Measurements from ENCODE around the gene TRMO. TPM values are rescaled to one million over a fixed set of nuclear protein-coding genes. Genes with fewer than 3 reads are reported as not detected.
A peak's percentile ranks its signal among the peaks of the same experiment; 100 is the strongest.

TRMO gene, protein sequence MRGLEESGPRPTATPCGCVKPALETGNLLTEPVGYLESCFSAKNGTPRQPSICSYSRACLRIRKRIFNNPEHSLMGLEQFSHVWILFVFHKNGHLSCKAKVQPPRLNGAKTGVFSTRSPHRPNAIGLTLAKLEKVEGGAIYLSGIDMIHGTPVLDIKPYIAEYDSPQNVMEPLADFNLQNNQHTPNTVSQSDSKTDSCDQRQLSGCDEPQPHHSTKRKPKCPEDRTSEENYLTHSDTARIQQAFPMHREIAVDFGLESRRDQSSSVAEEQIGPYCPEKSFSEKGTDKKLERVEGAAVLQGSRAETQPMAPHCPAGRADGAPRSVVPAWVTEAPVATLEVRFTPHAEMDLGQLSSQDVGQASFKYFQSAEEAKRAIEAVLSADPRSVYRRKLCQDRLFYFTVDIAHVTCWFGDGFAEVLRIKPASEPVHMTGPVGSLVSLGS
- total RNA-seq: 11.6 to 12.7 TPM (median 12.0 TPM) in 3 replicates

DNA sequence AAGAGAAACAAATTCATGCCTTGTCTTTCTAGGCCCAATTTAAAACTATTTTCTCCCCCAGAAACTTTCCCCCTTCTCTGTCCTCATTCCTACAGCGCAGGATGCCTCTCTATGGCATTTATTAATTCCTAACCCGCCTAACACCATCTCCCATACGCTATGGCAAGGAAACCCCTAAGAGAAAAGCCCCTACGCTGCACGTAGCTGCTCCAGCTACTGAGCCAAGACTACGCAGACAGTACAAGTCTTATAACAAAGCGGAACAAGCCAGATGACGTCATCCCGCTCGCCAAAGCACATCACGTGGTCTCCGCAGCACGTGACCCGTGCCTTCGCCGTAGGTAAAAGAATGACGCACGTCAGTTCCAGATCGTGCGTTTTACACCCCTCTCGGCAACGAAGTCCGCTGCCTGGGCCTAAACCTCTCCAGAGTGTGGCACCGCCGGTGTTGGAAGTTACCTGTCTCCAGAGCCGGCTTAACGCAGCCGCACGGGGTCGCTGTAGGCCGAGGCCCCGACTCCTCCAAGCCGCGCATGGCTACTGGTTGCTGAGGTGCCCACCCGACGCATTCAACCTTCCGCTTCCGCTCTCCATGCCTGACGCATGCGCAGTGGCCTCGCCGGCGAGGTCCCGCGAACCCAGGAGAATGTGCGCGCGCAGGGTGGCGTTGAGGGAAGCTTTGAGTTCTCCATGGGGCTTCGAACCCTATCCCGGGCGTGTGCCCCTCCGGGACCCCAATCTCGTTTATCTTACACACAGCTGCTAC lies at the start of gene TRMO:
Gene TRMO, minus strand, starts transcription at position 542 of the 766 bp plus-strand sequence. Its CDS starts 7 bp downstream, at position 535.
- Mint-ChIP-seq H3K4me3 (peak within 1 kb of the TSS; percentile 81), H3K27me3 (ENCODE audit: low read depth) (peaks cover 29% of the 10 kb centered on the region), H3K27ac (peak within 1 kb of the TSS; percentile 99), H3K4me1 (peaks cover 21% of the 10 kb centered on the region), H3K36me3 (no peaks in the 10 kb centered on the region), H3K9me3 (no peaks in the 10 kb centered on the region)
- peak; percentile 98 for DNase-seq (ENCODE audit: low spot score in 2 of 2, unreplicated experiment in 2 of 2)
- TF ChIP-seq, protein P1, sequence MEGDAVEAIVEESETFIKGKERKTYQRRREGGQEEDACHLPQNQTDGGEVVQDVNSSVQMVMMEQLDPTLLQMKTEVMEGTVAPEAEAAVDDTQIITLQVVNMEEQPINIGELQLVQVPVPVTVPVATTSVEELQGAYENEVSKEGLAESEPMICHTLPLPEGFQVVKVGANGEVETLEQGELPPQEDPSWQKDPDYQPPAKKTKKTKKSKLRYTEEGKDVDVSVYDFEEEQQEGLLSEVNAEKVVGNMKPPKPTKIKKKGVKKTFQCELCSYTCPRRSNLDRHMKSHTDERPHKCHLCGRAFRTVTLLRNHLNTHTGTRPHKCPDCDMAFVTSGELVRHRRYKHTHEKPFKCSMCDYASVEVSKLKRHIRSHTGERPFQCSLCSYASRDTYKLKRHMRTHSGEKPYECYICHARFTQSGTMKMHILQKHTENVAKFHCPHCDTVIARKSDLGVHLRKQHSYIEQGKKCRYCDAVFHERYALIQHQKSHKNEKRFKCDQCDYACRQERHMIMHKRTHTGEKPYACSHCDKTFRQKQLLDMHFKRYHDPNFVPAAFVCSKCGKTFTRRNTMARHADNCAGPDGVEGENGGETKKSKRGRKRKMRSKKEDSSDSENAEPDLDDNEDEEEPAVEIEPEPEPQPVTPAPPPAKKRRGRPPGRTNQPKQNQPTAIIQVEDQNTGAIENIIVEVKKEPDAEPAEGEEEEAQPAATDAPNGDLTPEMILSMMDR (IDR thresholded peaks at IDR 0.05; ENCODE audit: unreplicated experiment): peak; percentile 63

GRCh38 chr9:97970165-97970564 lies 47.9 kb upstream of the TRMO start:
- peaks cover 49% of the 10 kb centered on the region for H3K27me3 Mint-ChIP-seq (ENCODE audit: low read depth)
- no peak for DNase-seq (ENCODE audit: low spot score in 2 of 2, unreplicated experiment in 2 of 2)
- H3K4me3 Mint-ChIP-seq: no peak overlapping the region
- H3K36me3 Mint-ChIP-seq: peaks cover 1% of the 10 kb centered on the region
- TF ChIP-seq, protein P1 (IDR thresholded peaks at IDR 0.05; ENCODE audit: unreplicated experiment): no peak
- H3K27ac Mint-ChIP-seq: no peak overlapping the region
- no peaks in the 10 kb centered on the region for H3K4me1 Mint-ChIP-seq
- H3K9me3 Mint-ChIP-seq: peaks cover 2% of the 10 kb centered on the region

DNA sequence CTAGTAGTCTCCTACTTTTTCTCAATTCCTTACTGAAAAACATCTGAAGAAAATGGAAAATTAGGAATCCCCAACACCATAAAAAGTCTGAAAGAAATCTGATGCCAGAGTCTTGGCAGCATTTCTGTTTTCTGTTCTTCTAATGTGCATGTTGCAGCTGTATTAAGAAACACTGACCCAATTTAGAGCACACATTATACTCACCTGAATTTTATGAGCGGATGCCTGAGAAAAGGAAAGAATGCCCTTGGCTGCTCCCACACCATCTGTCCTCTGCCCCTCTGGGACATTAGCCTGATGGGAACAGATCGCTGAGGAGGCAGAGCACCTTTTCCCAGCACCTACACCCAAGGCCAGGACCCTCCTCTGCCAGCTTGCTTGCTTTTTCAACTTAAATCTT lies 46.7 kb upstream of the TRMO start:
- Mint-ChIP-seq H3K27me3 (ENCODE audit: low read depth) (peaks cover 58% of the 10 kb centered on the region), H3K9me3 (no peaks in the 10 kb centered on the region), H3K4me3 (no peak overlapping the region), H3K36me3 (peaks cover 1% of the 10 kb centered on the region), H3K27ac (no peak overlapping the region), H3K4me1 (no peaks in the 10 kb centered on the region)
- no peak for DNase-seq (ENCODE audit: low spot score in 2 of 2, unreplicated experiment in 2 of 2)
- TF ChIP-seq, protein P1 (IDR thresholded peaks at IDR 0.05; ENCODE audit: unreplicated experiment): no peak

GRCh38 chr9:97966493-97966892 lies 44.2 kb upstream of the TRMO start:
- Mint-ChIP-seq H3K9me3 (no peaks in the 10 kb centered on the region), H3K27ac (no peak overlapping the region), H3K4me1 (no peaks in the 10 kb centered on the region), H3K36me3 (no peaks in the 10 kb centered on the region), H3K4me3 (no peak overlapping the region), H3K27me3 (ENCODE audit: low read depth) (peaks cover 45% of the 10 kb centered on the region)
- TF ChIP-seq, protein P1 (IDR thresholded peaks at IDR 0.05; ENCODE audit: unreplicated experiment): no peak
- no peak for DNase-seq (ENCODE audit: low spot score in 2 of 2, unreplicated experiment in 2 of 2)

DNA sequence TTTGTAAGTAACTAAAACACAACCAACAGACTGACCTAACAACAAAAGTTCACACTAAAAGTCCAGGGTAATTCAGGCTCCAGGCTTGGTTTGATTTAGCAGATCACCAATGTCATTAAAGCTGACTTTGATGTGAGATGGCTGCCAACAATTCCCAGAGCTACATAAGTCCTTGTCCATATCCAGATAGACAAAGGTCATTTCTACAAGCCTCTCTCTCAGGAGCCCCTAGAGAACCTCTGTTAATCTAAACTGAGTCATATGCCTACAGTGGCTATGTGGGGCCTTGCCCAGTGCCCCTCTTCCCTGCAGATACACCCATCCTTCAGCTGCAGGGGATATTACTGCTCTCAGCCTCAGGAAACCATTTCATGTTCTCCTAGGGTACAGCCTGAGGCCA lies 42.6 kb upstream of the TRMO start:
- Mint-ChIP-seq H3K4me3 (no peak overlapping the region), H3K27ac (no peak overlapping the region), H3K9me3 (no peaks in the 10 kb centered on the region), H3K36me3 (no peaks in the 10 kb centered on the region), H3K4me1 (no peaks in the 10 kb centered on the region), H3K27me3 (ENCODE audit: low read depth) (peaks cover 36% of the 10 kb centered on the region)
- DNase-seq (ENCODE audit: low spot score in 2 of 2, unreplicated experiment in 2 of 2): no peak
- TF ChIP-seq, protein P1 (IDR thresholded peaks at IDR 0.05; ENCODE audit: unreplicated experiment): no peak
